KG1 (cell line): ENCODE measurements around the gene POLR1G.

Source experiments
- DNase-seq: peaks from one replicate; lab custom pipeline; 2025; lab: John Stamatoyannopoulos, UW

POLR1G gene

GRCh38 chr19:45406226-45407090, at the start of gene POLR1G:
POLR1G (plus strand) TSS chr19:45406644; CDS start chr19:45406697, 53 bp downstream.
- peak; percentile 99 for DNase-seq

- DNase-seq = no peak
These were observed 49.5 kb upstream of the POLR1G start for GRCh38 chr19:45356760-45357444.

- no peak for DNase-seq
These were observed 49.0 kb upstream of the POLR1G start for GRCh38 chr19:45357445-45357783.

GRCh38 chr19:45358213-45358792, 48.1 kb upstream of the POLR1G start:
- no peak for DNase-seq

- DNase-seq = no peak
These were observed 44.8 kb upstream of the POLR1G start for GRCh38 chr19:45361608-45362007.

GRCh38 chr19:45362291-45362690, 44.2 kb upstream of the POLR1G start:
- DNase-seq = no peak

- DNase-seq = no peak
These were observed 42.5 kb upstream of the POLR1G start for GRCh38 chr19:45363861-45364459.

- no peak for DNase-seq
These were observed 41.7 kb upstream of the POLR1G start for GRCh38 chr19:45364696-45365095.

GRCh38 chr19:45368127-45368526, 38.3 kb upstream of the POLR1G start:
- no peak for DNase-seq

- no peak for DNase-seq
These were observed 37.6 kb upstream of the POLR1G start for GRCh38 chr19:45368737-45369340.

GRCh38 chr19:45370410-45371204, 35.8 kb upstream of the POLR1G start, which contains the start of gene ERCC2:
ERCC2 (minus strand) TSS chr19:45370573; CDS start chr19:45370540, 33 bp downstream.
- peak; percentile 96 for DNase-seq

GRCh38 chr19:45376045-45376724, 30.3 kb upstream of the POLR1G start:
- DNase-seq = no peak

GRCh38 chr19:45380107-45380506, 26.3 kb upstream of the POLR1G start:
- DNase-seq = no peak

- no peak for DNase-seq
These were observed 24.0 kb upstream of the POLR1G start for GRCh38 chr19:45382426-45382825.

GRCh38 chr19:45385392-45386221, 20.8 kb upstream of the POLR1G start:
- DNase-seq = no peak

- DNase-seq = no peak
These were observed 15.1 kb upstream of the POLR1G start for GRCh38 chr19:45391346-45391745.

- DNase-seq = no peak
These were observed 14.4 kb upstream of the POLR1G start for GRCh38 chr19:45391871-45392665.

- no peak for DNase-seq
These were observed 10.4 kb upstream of the POLR1G start for GRCh38 chr19:45395821-45396617.
